ENCODE data around the gene LOXL4.
"Not testable (repeated sequence)": the region's sequence is repeated elsewhere in the genome, so short reads cannot be mapped to it uniquely, and the experiment has no call there.

DNA sequence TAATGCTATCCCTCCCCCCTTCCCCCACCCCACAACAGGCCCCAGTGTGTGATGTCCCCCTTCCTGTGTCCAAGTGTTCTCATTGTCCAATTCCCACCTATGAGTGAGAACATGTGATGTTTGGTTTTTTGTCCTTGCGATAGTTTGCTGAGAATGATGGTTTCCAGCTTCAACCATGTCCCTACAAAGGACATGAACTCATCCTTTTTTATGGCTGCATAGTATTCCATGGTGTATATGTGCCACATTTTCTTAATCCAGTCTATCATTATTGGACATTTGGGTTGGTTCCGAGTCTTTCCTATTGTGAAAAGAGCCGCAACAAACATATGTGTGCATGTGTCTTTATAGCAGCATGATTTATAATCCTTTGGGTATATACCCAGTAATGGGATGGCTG, 40.3 kb downstream of the LOXL4 start:
- TF ChIP-seq, protein P1, sequence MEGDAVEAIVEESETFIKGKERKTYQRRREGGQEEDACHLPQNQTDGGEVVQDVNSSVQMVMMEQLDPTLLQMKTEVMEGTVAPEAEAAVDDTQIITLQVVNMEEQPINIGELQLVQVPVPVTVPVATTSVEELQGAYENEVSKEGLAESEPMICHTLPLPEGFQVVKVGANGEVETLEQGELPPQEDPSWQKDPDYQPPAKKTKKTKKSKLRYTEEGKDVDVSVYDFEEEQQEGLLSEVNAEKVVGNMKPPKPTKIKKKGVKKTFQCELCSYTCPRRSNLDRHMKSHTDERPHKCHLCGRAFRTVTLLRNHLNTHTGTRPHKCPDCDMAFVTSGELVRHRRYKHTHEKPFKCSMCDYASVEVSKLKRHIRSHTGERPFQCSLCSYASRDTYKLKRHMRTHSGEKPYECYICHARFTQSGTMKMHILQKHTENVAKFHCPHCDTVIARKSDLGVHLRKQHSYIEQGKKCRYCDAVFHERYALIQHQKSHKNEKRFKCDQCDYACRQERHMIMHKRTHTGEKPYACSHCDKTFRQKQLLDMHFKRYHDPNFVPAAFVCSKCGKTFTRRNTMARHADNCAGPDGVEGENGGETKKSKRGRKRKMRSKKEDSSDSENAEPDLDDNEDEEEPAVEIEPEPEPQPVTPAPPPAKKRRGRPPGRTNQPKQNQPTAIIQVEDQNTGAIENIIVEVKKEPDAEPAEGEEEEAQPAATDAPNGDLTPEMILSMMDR (IDR thresholded peaks at IDR 0.05): not testable (repeated sequence)
- TF ChIP-seq POLR2A, POLR2AphosphoS5, EP300 (IDR thresholded peaks at IDR 0.05): not testable (repeated sequence)

All from suprapubic skin (tissue), 4 donors.